HEK293 (cell line): ENCODE data around the gene UFM1.

Experiments
- CTCF ChIA-PET: fragments of 350-600 bp; formaldehyde crosslinking; extraction: SDS; loops from one replicate; lab custom pipeline; 2021; ENCODE audit warnings: antibody characterized with exemption; lab: Yijun Ruan, JAX
- POLR2A ChIA-PET: fragments of 300-600 bp; formaldehyde crosslinking; extraction: SDS; loops from one replicate; lab custom pipeline; 2020; ENCODE audit warnings: antibody characterized with exemption, inconsistent platforms; lab: Yijun Ruan, JAX
- H3K27ac ChIP-seq: fragments of 200-500 bp; sonication (Bioruptor generic); 2 replicates; pipeline ENCODE4 v1.5.1; 2014; ENCODE audit warnings: low read depth, low read length, control low read depth, inconsistent platforms; ENCODE audit errors: extremely low read depth
- H3K36me3 ChIP-seq, 2 experiments: fragments of 200-500 bp in 1 of 2; sonication (Bioruptor generic) in 1 of 2; 1 replicate in 1 of 2; 2 replicates in 1 of 2; pipeline ENCODE4 v1.5.1; 2014 to 2017; ENCODE audit warnings: inconsistent platforms in 2 of 2, low read length in 2 of 2; ENCODE audit not compliant: control insufficient read depth in 2 of 2, insufficient read depth in 1 of 2
- H3K4me1 ChIP-seq: fragments of 200-500 bp; sonication (Bioruptor generic); 2 replicates; pipeline ENCODE4 v1.5.1; 2014; ENCODE audit warnings: mild to moderate bottlenecking, low read length, inconsistent platforms; ENCODE audit not compliant: control insufficient read depth, insufficient read depth
- H3K4me3 ChIP-seq: 2 replicates; pipeline ENCODE4 v1.5.1; 2011; ENCODE audit warnings: low read depth, mild to moderate bottlenecking, control low read depth, low read length, moderate library complexity
- H3K9me3 ChIP-seq: fragments of 200-500 bp; sonication (Bioruptor generic); 2 replicates; pipeline ENCODE4 v1.5.1; 2014; ENCODE audit warnings: low read depth, low read length, inconsistent platforms; ENCODE audit not compliant: control insufficient read depth, insufficient read depth
- BCL11A ChIP-seq: fragments of 450-650 bp; formaldehyde crosslinking; IDR thresholded peaks from 2 replicates; pipeline ENCODE4 v1.5.1; 2016; ENCODE audit warnings: low read depth, missing biosample characterization, missing genetic modification characterization
- BCL11B ChIP-seq: fragments of 450-650 bp; formaldehyde crosslinking; IDR thresholded peaks from 2 replicates; pipeline ENCODE4 v1.5.1; 2016; ENCODE audit warnings: low read depth, missing biosample characterization, missing genetic modification characterization
- FEZF1 ChIP-seq: fragments of 450-650 bp; formaldehyde crosslinking; IDR thresholded peaks from 2 replicates; pipeline ENCODE4 v1.5.1; 2016; ENCODE audit warnings: missing biosample characterization, missing genetic modification characterization
- GLI2 ChIP-seq: fragments of 450-650 bp; formaldehyde crosslinking; IDR thresholded peaks from 2 replicates; pipeline ENCODE4; 2017; ENCODE audit warnings: missing biosample characterization, missing genetic modification characterization, low read depth, borderline replicate concordance
- IKZF3 ChIP-seq: fragments of 450-650 bp; IDR thresholded peaks from 2 replicates; pipeline ENCODE4 v1.5.0; 2018; ENCODE audit warnings: missing biosample characterization, mild to moderate bottlenecking, missing genetic modification characterization, moderate library complexity
- MZF1 ChIP-seq: fragments of 450-650 bp; formaldehyde crosslinking; IDR thresholded peaks from 2 replicates; pipeline ENCODE4 v1.5.1; 2017; ENCODE audit warnings: missing biosample characterization, missing genetic modification characterization, borderline replicate concordance
- OSR2 ChIP-seq: fragments of 450-650 bp; formaldehyde crosslinking; IDR thresholded peaks from 2 replicates; pipeline ENCODE4 v1.5.1; 2016; ENCODE audit warnings: missing biosample characterization, missing genetic modification characterization
- SCRT2 ChIP-seq: fragments of 450-650 bp; formaldehyde crosslinking; IDR thresholded peaks from 2 replicates; pipeline ENCODE4 v1.5.1; 2016; ENCODE audit warnings: missing biosample characterization, missing genetic modification characterization
- WT1 ChIP-seq: fragments of 450-650 bp; formaldehyde crosslinking; IDR thresholded peaks from 2 replicates; pipeline ENCODE4 v1.5.1; 2016; ENCODE audit warnings: missing biosample characterization, missing genetic modification characterization
- ZIC2 ChIP-seq: fragments of 450-650 bp; formaldehyde crosslinking; IDR thresholded peaks from 2 replicates; pipeline ENCODE4 v1.5.1; 2016; ENCODE audit warnings: missing biosample characterization, missing genetic modification characterization
- ZNF10 ChIP-seq: fragments of 450-650 bp; formaldehyde crosslinking; IDR thresholded peaks from 2 replicates; pipeline ENCODE4 v1.5.1; 2017; ENCODE audit warnings: missing biosample characterization, missing genetic modification characterization
- ZNF133 ChIP-seq: fragments of 450-650 bp; formaldehyde crosslinking; IDR thresholded peaks from 2 replicates; pipeline ENCODE4 v1.5.1; 2016; ENCODE audit warnings: missing biosample characterization, missing genetic modification characterization
- ZNF211 ChIP-seq: fragments of 450-650 bp; formaldehyde crosslinking; IDR thresholded peaks from 2 replicates; pipeline ENCODE4 v1.5.1; 2016; ENCODE audit warnings: low read depth, missing biosample characterization, missing genetic modification characterization
- ZNF366 ChIP-seq: fragments of 450-650 bp; formaldehyde crosslinking; conservative IDR thresholded peaks from 2 replicates; pipeline ENCODE4 v1.5.1; 2016; ENCODE audit warnings: missing biosample characterization, missing genetic modification characterization
- ZNF391 ChIP-seq: fragments of 450-650 bp; formaldehyde crosslinking; IDR thresholded peaks from 2 replicates; pipeline ENCODE4 v1.5.1; 2016; ENCODE audit warnings: low read depth, missing biosample characterization, missing genetic modification characterization, borderline replicate concordance
- ZNF549 ChIP-seq: fragments of 450-650 bp; IDR thresholded peaks from 2 replicates; pipeline ENCODE4 v1.5.1; 2018; ENCODE audit warnings: missing biosample characterization, missing genetic modification characterization, mild to moderate bottlenecking, inconsistent platforms, moderate library complexity
- ZNF660 ChIP-seq: fragments of 450-650 bp; IDR thresholded peaks from 2 replicates; pipeline ENCODE4 v1.5.1; 2018; ENCODE audit warnings: missing biosample characterization, mild to moderate bottlenecking, missing genetic modification characterization
- ZNF677 ChIP-seq: fragments of 450-650 bp; IDR thresholded peaks from 2 replicates; pipeline ENCODE4 v1.5.0; 2018; ENCODE audit warnings: missing biosample characterization, mild to moderate bottlenecking, missing genetic modification characterization, moderate library complexity
- ZNF843 ChIP-seq: fragments of 450-650 bp; formaldehyde crosslinking; IDR thresholded peaks from 2 replicates; pipeline ENCODE4 v1.5.1; 2016; ENCODE audit warnings: missing biosample characterization, missing genetic modification characterization
- ZSCAN23 ChIP-seq: fragments of 450-650 bp; formaldehyde crosslinking; IDR thresholded peaks from 2 replicates; pipeline ENCODE4 v1.5.1; 2016; ENCODE audit warnings: missing biosample characterization, missing genetic modification characterization
- ZSCAN30 ChIP-seq: fragments of 450-650 bp; IDR thresholded peaks from 2 replicates; pipeline ENCODE4 v1.5.1; 2018; ENCODE audit warnings: missing biosample characterization, mild to moderate bottlenecking, missing genetic modification characterization, moderate library complexity
- ZXDB ChIP-seq: fragments of 450-650 bp; formaldehyde crosslinking; IDR thresholded peaks from 2 replicates; pipeline ENCODE4 v1.5.1; 2016; ENCODE audit warnings: missing biosample characterization, missing genetic modification characterization
- TF ChIP-seq, protein P1 (sequence below): fragments of 450-650 bp; formaldehyde crosslinking; IDR thresholded peaks from 2 replicates; pipeline ENCODE4 v1.5.1; 2017; ENCODE audit warnings: missing biosample characterization, missing genetic modification characterization
- TF ChIP-seq, protein P2 (sequence below): fragments of 450-650 bp; formaldehyde crosslinking; IDR thresholded peaks from 2 replicates; pipeline ENCODE4 v1.5.1; 2017; ENCODE audit warnings: missing biosample characterization, missing genetic modification characterization
- TF ChIP-seq, protein P3 (sequence below): fragments of 450-650 bp; formaldehyde crosslinking; IDR thresholded peaks from 2 replicates; pipeline ENCODE4 v1.5.1; 2016; ENCODE audit warnings: missing biosample characterization, missing genetic modification characterization
- TF ChIP-seq, protein P4 (sequence below): fragments of 450-650 bp; formaldehyde crosslinking; IDR thresholded peaks from 2 replicates; pipeline ENCODE4 v1.5.1; 2016; ENCODE audit warnings: missing biosample characterization, missing genetic modification characterization
- TF ChIP-seq, protein P5 (sequence below): fragments of 450-650 bp; formaldehyde crosslinking; IDR thresholded peaks from 2 replicates; pipeline ENCODE4 v1.5.1; 2017; ENCODE audit warnings: missing biosample characterization, missing genetic modification characterization
- TF ChIP-seq, protein P6 (sequence below): fragments of 450-650 bp; formaldehyde crosslinking; IDR thresholded peaks from 2 replicates; pipeline ENCODE4 v1.5.1; 2016; ENCODE audit warnings: missing biosample characterization, missing genetic modification characterization

The UFM1 gene

DNA sequence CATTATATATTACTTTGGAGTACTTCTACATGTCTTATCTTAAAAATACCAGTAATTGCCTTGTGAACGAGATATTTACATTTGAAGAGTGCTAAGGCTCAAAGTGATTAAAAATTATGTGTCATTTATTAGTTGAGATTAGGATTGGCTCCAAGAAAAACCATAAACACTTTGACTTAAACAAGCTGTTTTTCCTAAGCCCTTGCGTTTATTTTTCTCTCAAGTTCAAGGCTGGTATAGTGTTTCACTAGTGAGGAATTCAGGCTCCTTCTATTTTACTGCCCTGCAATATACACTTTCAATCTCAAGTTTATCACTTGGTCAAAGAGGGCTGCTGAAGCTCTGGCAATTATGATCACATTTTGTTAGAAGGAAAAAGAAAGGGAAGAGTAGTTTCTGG is 49.9 kb downstream of the UFM1 start:
- H3K4me1 ChIP-seq = peaks cover 8% of the 10 kb centered on the region; the same call in 1 of the 2 replicates
- CTCF ChIA-PET = no interaction called here
- POLR2A ChIA-PET = no interaction called here
- peak; percentile 51; the same call in 1 of the 2 replicates for TF ChIP-seq BCL11A (tag by site-specific recombination)
- no peak for TF ChIP-seq ZSCAN23 (tag by site-specific recombination)
- TF ChIP-seq OSR2 (tag by site-specific recombination) = peak; percentile 86
- TF ChIP-seq BCL11B (tag by site-specific recombination) = peak; percentile 46; the same call in 1 of the 2 replicates
- peak; percentile 35; the same call in 1 of the 2 replicates for TF ChIP-seq ZNF391 (tag by site-specific recombination)
- TF ChIP-seq ZNF366 (tag by site-specific recombination) = no peak
- peak; percentile 64; the same call in 1 of the 2 replicates for TF ChIP-seq ZSCAN30 (tag by site-specific recombination)
- no peak for TF ChIP-seq ZNF549
- no peak for TF ChIP-seq ZIC2 (tag by site-specific recombination)
- 0 out of 2 replicates have a peak, but pooled peaks have one; percentile 16 for TF ChIP-seq ZNF10 (tag by site-specific recombination)
- peak; percentile 49; the same call in 1 of the 2 replicates for TF ChIP-seq MZF1
- TF ChIP-seq ZNF677 (tag by site-specific recombination) = 0 out of 2 replicates have a peak, but pooled peaks have one; percentile 7
- TF ChIP-seq, protein P1, sequence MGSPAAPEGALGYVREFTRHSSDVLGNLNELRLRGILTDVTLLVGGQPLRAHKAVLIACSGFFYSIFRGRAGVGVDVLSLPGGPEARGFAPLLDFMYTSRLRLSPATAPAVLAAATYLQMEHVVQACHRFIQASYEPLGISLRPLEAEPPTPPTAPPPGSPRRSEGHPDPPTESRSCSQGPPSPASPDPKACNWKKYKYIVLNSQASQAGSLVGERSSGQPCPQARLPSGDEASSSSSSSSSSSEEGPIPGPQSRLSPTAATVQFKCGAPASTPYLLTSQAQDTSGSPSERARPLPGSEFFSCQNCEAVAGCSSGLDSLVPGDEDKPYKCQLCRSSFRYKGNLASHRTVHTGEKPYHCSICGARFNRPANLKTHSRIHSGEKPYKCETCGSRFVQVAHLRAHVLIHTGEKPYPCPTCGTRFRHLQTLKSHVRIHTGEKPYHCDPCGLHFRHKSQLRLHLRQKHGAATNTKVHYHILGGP (tag by site-specific recombination) = peak; percentile 16; the same call in 1 of the 2 replicates
- no peak for TF ChIP-seq ZNF211 (tag by site-specific recombination)
- TF ChIP-seq, protein P2, sequence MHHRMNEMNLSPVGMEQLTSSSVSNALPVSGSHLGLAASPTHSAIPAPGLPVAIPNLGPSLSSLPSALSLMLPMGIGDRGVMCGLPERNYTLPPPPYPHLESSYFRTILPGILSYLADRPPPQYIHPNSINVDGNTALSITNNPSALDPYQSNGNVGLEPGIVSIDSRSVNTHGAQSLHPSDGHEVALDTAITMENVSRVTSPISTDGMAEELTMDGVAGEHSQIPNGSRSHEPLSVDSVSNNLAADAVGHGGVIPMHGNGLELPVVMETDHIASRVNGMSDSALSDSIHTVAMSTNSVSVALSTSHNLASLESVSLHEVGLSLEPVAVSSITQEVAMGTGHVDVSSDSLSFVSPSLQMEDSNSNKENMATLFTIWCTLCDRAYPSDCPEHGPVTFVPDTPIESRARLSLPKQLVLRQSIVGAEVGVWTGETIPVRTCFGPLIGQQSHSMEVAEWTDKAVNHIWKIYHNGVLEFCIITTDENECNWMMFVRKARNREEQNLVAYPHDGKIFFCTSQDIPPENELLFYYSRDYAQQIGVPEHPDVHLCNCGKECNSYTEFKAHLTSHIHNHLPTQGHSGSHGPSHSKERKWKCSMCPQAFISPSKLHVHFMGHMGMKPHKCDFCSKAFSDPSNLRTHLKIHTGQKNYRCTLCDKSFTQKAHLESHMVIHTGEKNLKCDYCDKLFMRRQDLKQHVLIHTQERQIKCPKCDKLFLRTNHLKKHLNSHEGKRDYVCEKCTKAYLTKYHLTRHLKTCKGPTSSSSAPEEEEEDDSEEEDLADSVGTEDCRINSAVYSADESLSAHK (tag by site-specific recombination) = peak; percentile 75
- peak; percentile 92 for TF ChIP-seq FEZF1 (tag by site-specific recombination)
- peak; percentile 64 for TF ChIP-seq IKZF3 (tag by site-specific recombination)
- no peak for TF ChIP-seq SCRT2
- peak; percentile 80 for TF ChIP-seq WT1 (tag by site-specific recombination)
- TF ChIP-seq, protein P3, sequence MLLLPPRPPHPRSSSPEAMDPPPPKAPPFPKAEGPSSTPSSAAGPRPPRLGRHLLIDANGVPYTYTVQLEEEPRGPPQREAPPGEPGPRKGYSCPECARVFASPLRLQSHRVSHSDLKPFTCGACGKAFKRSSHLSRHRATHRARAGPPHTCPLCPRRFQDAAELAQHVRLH (tag by site-specific recombination) = 0 out of 2 replicates have a peak, but pooled peaks have one; percentile 11
- TF ChIP-seq ZNF843 (tag by site-specific recombination) = peak; percentile 90
- TF ChIP-seq, protein P4, sequence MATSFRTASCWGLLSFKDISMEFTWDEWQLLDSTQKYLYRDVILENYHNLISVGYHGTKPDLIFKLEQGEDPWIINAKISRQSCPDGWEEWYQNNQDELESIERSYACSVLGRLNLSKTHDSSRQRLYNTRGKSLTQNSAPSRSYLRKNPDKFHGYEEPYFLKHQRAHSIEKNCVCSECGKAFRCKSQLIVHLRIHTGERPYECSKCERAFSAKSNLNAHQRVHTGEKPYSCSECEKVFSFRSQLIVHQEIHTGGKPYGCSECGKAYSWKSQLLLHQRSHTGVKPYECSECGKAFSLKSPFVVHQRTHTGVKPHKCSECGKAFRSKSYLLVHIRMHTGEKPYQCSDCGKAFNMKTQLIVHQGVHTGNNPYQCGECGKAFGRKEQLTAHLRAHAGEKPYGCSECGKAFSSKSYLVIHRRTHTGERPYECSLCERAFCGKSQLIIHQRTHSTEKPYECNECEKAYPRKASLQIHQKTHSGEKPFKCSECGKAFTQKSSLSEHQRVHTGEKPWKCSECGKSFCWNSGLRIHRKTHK = no peak
- TF ChIP-seq, protein P5, sequence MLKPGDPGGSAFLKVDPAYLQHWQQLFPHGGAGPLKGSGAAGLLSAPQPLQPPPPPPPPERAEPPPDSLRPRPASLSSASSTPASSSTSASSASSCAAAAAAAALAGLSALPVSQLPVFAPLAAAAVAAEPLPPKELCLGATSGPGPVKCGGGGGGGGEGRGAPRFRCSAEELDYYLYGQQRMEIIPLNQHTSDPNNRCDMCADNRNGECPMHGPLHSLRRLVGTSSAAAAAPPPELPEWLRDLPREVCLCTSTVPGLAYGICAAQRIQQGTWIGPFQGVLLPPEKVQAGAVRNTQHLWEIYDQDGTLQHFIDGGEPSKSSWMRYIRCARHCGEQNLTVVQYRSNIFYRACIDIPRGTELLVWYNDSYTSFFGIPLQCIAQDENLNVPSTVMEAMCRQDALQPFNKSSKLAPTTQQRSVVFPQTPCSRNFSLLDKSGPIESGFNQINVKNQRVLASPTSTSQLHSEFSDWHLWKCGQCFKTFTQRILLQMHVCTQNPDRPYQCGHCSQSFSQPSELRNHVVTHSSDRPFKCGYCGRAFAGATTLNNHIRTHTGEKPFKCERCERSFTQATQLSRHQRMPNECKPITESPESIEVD = peak; percentile 79
- TF ChIP-seq ZXDB (tag by site-specific recombination) = peak; percentile 73
- TF ChIP-seq, protein P6, sequence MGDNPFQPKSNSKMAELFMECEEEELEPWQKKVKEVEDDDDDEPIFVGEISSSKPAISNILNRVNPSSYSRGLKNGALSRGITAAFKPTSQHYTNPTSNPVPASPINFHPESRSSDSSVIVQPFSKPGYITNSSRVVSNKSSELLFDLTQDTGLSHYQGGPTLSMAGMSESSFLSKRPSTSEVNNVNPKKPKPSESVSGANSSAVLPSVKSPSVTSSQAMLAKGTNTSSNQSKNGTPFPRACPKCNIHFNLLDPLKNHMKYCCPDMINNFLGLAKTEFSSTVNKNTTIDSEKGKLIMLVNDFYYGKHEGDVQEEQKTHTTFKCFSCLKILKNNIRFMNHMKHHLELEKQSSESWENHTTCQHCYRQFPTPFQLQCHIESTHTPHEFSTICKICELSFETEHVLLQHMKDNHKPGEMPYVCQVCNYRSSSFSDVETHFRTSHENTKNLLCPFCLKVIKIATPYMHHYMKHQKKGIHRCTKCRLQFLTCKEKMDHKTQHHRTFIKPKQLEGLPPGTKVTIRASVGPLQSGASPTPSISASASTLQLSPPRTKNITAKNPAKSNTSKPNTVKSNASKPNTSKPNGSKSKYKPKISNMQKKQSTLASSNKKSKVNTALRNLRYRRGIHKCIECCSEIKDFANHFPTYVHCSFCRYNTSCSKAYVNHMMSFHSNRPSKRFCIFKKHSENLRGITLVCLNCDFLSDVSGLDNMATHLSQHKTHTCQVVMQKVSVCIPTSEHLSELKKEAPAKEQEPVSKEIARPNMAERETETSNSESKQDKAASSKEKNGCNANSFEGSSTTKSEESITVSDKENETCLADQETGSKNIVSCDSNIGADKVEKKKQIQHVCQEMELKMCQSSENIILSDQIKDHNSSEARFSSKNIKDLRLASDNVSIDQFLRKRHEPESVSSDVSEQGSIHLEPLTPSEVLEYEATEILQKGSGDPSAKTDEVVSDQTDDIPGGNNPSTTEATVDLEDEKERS = no peak
- TF ChIP-seq ZNF660 (tag by site-specific recombination) = no peak
- no peak for TF ChIP-seq ZNF133 (tag by site-specific recombination)
- TF ChIP-seq GLI2 (tag by site-specific recombination) = 0 out of 2 replicates have a peak, but pooled peaks have one; percentile 10

More for the DNA sequence above, 49.9 kb downstream of the UFM1 start:
- H3K27ac ChIP-seq = peak overlapping the region; percentile 24; the same call in 1 of the 2 replicates
- no peaks in the 10 kb centered on the region for H3K9me3 ChIP-seq
- no peaks in the 10 kb centered on the region for H3K36me3 ChIP-seq
- H3K4me3 ChIP-seq = no peak overlapping the region
